GM12892 (cell line): ENCODE measurements around the gene ABHD2.

Experiments
- POLR2A ChIP-seq: IDR thresholded peaks from 2 replicates; pipeline ENCODE4 v1.6.1; 2011; ENCODE audit warnings: low read depth, low read length, control low read depth
- POLR2AphosphoS5 ChIP-seq: IDR thresholded peaks from 2 replicates; pipeline ENCODE4 v1.6.1; 2011; ENCODE audit warnings: low read depth, low read length, control low read depth
- TAF1 ChIP-seq: IDR thresholded peaks from 2 replicates; pipeline ENCODE4 v1.6.1; 2011; ENCODE audit warnings: low read depth, mild to moderate bottlenecking, control low read depth, low read length, borderline replicate concordance

DNA sequence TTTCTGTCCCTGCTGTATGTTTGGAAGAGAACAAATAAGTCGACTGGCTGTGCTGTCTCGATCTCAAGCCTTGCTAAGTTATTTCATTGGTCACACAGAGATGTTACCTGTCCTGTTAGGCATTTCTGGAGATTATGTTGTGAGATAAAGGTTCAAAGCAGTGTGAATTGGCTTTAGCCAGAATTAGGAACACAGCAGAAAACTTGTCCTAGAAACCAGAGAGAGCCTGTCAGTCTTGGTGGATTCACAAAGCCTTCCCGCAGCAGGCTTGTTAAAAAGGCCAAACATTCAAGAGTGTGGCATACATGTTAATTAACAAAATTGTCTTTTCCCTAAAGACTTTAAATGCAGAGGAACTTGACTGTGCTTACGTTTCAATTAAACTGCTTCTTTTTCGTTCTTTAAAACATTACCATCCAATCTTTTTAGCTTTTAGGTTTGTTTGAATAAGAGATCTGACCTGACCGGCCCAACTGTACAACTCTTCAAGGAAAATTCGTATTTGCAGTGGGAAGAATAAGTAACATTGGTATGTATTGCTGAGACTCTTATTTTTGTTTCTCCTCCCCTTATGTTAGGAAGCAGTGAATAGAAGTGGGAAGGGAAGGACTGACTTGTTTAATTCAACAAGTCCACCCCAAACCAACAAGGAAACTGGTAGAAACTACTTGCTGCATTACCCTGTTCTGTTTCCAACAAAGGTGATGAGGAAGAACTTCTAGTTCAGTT, 25.2 kb downstream of the ABHD2 start:
- TF ChIP-seq TAF1 = no peak
- TF ChIP-seq POLR2A = no peak
- TF ChIP-seq POLR2AphosphoS5 = no peak
